ENCODE data around the gene MAML2. TPM values are rescaled to one million over a fixed set of nuclear protein-coding genes. Genes with fewer than 3 reads are reported as not detected.

The MAML2 gene
- total RNA-seq, 4 donors from 2014 or later, result 20.0 to 33.7 (median 23.2) TPM

- no peaks in the 10 kb centered on the region for H3K36me3 ChIP-seq
- peak overlapping the region in 3 of 4 donors; percentile 7 to 25 (median 13) for H3K27ac ChIP-seq (replicated peaks in 1 of 4)
- WGBS, result 66% methylated on average over 5 of the region's 5 CpGs
- DNase-seq (ENCODE audit: extremely low spot score), result no peak
- no peaks in the 10 kb centered on the region for H3K27me3 ChIP-seq
- H3K4me3 ChIP-seq, result no peak overlapping the region
- H3K9me3 ChIP-seq, result no peaks in the 10 kb centered on the region
- intact Hi-C loops (cut with DNase I), result no loop called here
- peaks cover 22 to 46% (median 37%) of the 10 kb centered on the region in 4 donors for H3K4me1 ChIP-seq
- TF ChIP-seq CTCF (IDR thresholded peaks at IDR 0.05) (no peak), POLR2A (IDR thresholded peaks at IDR 0.05; ENCODE audit: low read depth) (no peak), POLR2AphosphoS5 (IDR thresholded peaks at IDR 0.05) (no peak), EP300 (IDR thresholded peaks at IDR 0.05) (no peak)
Measured at GRCh38 chr11:96207459-96208449, 135.2 kb downstream of the MAML2 start.

- H3K9me3 ChIP-seq, result no peaks in the 10 kb centered on the region
- no peak overlapping the region for H3K27ac ChIP-seq (replicated peaks in 1 of 4)
- H3K27me3 ChIP-seq, result no peaks in the 10 kb centered on the region
- DNase-seq (ENCODE audit: extremely low spot score), result no peak
- H3K4me1 ChIP-seq, result peaks cover 16 to 38% (median 29%) of the 10 kb centered on the region in 4 donors
- WGBS, result 95% methylated on average over 2 of the region's 2 CpGs
- no peaks in the 10 kb centered on the region for H3K36me3 ChIP-seq
- H3K4me3 ChIP-seq, result no peak overlapping the region
- intact Hi-C loops (cut with DNase I), result no loop called here
- TF ChIP-seq POLR2AphosphoS5 (IDR thresholded peaks at IDR 0.05) (no peak), EP300 (IDR thresholded peaks at IDR 0.05) (no peak), POLR2A (IDR thresholded peaks at IDR 0.05; ENCODE audit: low read depth) (no peak)
Measured at GRCh38 chr11:96206955-96207354, 136.0 kb downstream of the MAML2 start.

GRCh38 chr11:96205460-96205809 lies 137.6 kb downstream of the MAML2 start:
- TF ChIP-seq EP300 (IDR thresholded peaks at IDR 0.05) (no peak), POLR2AphosphoS5 (IDR thresholded peaks at IDR 0.05) (no peak), CTCF (IDR thresholded peaks at IDR 0.05) (no peak), POLR2A (IDR thresholded peaks at IDR 0.05; ENCODE audit: low read depth) (no peak)
- no peak overlapping the region for H3K4me3 ChIP-seq
- H3K36me3 ChIP-seq, result no peaks in the 10 kb centered on the region
- peaks cover 16 to 40% (median 35%) of the 10 kb centered on the region in 4 donors for H3K4me1 ChIP-seq
- H3K9me3 ChIP-seq, result no peaks in the 10 kb centered on the region
- 84% methylated on average over 3 of the region's 3 CpGs for WGBS
- intact Hi-C loops (cut with DNase I), result no loop called here
- no peaks in the 10 kb centered on the region for H3K27me3 ChIP-seq
- DNase-seq (ENCODE audit: extremely low spot score), result no peak
- no peak overlapping the region for H3K27ac ChIP-seq (replicated peaks in 1 of 4)

- no peak for DNase-seq (ENCODE audit: extremely low spot score)
- no peak overlapping the region for H3K27ac ChIP-seq (replicated peaks in 1 of 4)
- no peaks in the 10 kb centered on the region for H3K27me3 ChIP-seq
- WGBS, result 89% methylated on average over 5 of the region's 5 CpGs
- H3K36me3 ChIP-seq, result no peaks in the 10 kb centered on the region
- no peak overlapping the region for H3K4me3 ChIP-seq
- H3K4me1 ChIP-seq, result peaks cover 19 to 45% (median 41%) of the 10 kb centered on the region in 4 donors
- intact Hi-C loops (cut with DNase I), result no loop called here
- no peaks in the 10 kb centered on the region for H3K9me3 ChIP-seq
- TF ChIP-seq POLR2A (IDR thresholded peaks at IDR 0.05; ENCODE audit: low read depth), result no peak
- no peak for TF ChIP-seq CTCF (IDR thresholded peaks at IDR 0.05)
- TF ChIP-seq EP300 (IDR thresholded peaks at IDR 0.05), result no peak
- TF ChIP-seq POLR2AphosphoS5 (IDR thresholded peaks at IDR 0.05), result no peak
Measured at GRCh38 chr11:96204721-96205459, 138.1 kb downstream of the MAML2 start.

- DNase-seq (ENCODE audit: extremely low spot score), result no peak
- TF ChIP-seq POLR2AphosphoS5 (IDR thresholded peaks at IDR 0.05) (no peak), POLR2A (IDR thresholded peaks at IDR 0.05; ENCODE audit: low read depth) (no peak), CTCF (IDR thresholded peaks at IDR 0.05) (no peak), EP300 (IDR thresholded peaks at IDR 0.05) (no peak)
- Histone ChIP-seq H3K4me1 (peaks cover 21 to 51% (median 45%) of the 10 kb centered on the region in 4 donors), H3K27me3 (no peaks in the 10 kb centered on the region), H3K4me3 (no peak overlapping the region), H3K36me3 (no peaks in the 10 kb centered on the region), H3K27ac (replicated peaks in 1 of 4) (no peak overlapping the region), H3K9me3 (no peaks in the 10 kb centered on the region)
- intact Hi-C loops (cut with DNase I), result no loop called here
Measured at GRCh38 chr11:96204366-96204659, 138.7 kb downstream of the MAML2 start.

Measured in esophagus muscularis mucosa (tissue), 4 donors.